Activated naive CD8-positive, alpha-beta T cell treated with anti-CD3 and anti-CD28 coated beads for 36 hours (primary cell): ENCODE measurements around the gene IL1RL2. TPM values are rescaled to one million over a fixed set of nuclear protein-coding genes. Genes with fewer than 3 reads are reported as not detected.

Experiments used
- DNase-seq: peaks from one replicate; pipeline ENCODE4 v3.0.0; 2021
- H3K27ac Mint-ChIP-seq: one replicate; pipeline ENCODE4 v1.8.0; 2022; ENCODE audit warnings: mild to moderate bottlenecking, moderate library complexity, mixed read lengths
- H3K27me3 Mint-ChIP-seq: one replicate; pipeline ENCODE4 v1.8.0; 2022; ENCODE audit warnings: mild to moderate bottlenecking, mixed read lengths
- H3K36me3 Mint-ChIP-seq: one replicate; pipeline ENCODE4 v1.8.0; 2021; ENCODE audit warnings: mild to moderate bottlenecking, mixed read lengths
- H3K4me1 Mint-ChIP-seq: one replicate; pipeline ENCODE4 v1.8.0; 2021; ENCODE audit warnings: mixed read lengths
- H3K4me3 Mint-ChIP-seq: one replicate; pipeline ENCODE4 v1.8.0; 2022; ENCODE audit warnings: mild to moderate bottlenecking, moderate library complexity, mixed read lengths
- H3K9me3 Mint-ChIP-seq: one replicate; pipeline ENCODE4 v1.8.0; 2022; ENCODE audit warnings: mixed read lengths
- total RNA-seq, 2 experiments: library from RNA; stranded (reverse); gene quantifications; one replicate each; pipeline ENCODE4 v1.2.3, GENCODE V29; 2021

The IL1RL2 gene
- total RNA-seq, 2 experiments from 2014 or later, result 0.25 TPM; not detected in 1

DNA sequence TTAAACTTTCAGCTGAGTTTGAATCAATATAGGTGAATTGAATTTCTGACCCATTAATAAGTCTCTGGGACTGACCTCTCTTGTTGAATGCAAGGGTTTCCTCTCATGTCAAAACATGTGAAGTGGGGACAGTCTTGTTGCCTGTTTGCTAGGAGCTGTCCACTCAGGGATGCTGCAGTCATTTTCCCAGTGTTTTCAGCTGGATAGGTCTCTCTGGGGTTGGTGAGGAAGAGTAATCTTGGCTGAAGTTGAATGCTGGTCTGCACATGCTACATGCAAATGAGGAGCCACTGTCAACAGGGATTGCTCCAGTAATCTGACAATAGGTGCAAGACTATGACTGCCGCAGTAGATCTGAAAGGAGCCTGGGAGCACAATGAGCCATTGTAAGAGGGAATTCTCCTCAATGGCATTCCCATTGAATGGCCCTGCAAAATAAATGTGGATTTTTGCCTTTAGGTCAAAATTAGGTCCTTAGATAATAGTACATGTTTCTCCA lies 90.4 kb downstream of the IL1RL2 start:
- no peak overlapping the region for H3K4me3 Mint-ChIP-seq
- no peak overlapping the region for H3K27ac Mint-ChIP-seq

GRCh38 chr2:102278720-102279390 lies 92.0 kb downstream of the IL1RL2 start:
- H3K9me3 Mint-ChIP-seq, result peaks cover 5% of the 10 kb centered on the region
- no peaks in the 10 kb centered on the region for H3K36me3 Mint-ChIP-seq
- DNase-seq, result no peak
- peaks cover 4% of the 10 kb centered on the region for H3K27me3 Mint-ChIP-seq
- H3K27ac Mint-ChIP-seq, result no peak overlapping the region
- peaks cover 23% of the 10 kb centered on the region for H3K4me1 Mint-ChIP-seq
- H3K4me3 Mint-ChIP-seq, result no peak overlapping the region

More for the DNA sequence above, 90.4 kb downstream of the IL1RL2 start:
- Mint-ChIP-seq H3K27me3 (peaks cover 4% of the 10 kb centered on the region), H3K4me1 (peaks cover 23% of the 10 kb centered on the region), H3K36me3 (no peaks in the 10 kb centered on the region), H3K9me3 (peaks cover 5% of the 10 kb centered on the region)
- DNase-seq, result no peak

DNA sequence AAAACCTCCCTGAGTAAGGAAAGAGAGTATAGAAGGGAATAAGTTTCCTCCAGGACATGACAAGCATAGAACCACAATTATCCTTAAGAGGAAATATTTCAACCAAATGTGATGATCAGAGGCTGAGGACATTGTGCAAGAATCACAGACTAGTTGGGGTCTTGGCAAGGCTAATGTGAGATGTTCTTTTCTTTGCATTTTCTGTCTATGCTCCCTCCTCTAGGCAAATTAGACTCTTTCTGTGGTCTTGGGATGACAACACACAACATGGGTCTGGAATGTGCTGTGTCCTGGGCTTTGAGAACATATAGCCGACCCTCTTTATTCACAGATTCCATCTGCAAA lies 92.5 kb downstream of the IL1RL2 start:
- Mint-ChIP-seq H3K27ac (no peak overlapping the region), H3K4me1 (peaks cover 23% of the 10 kb centered on the region), H3K27me3 (peaks cover 4% of the 10 kb centered on the region), H3K9me3 (peaks cover 5% of the 10 kb centered on the region), H3K4me3 (no peak overlapping the region), H3K36me3 (no peaks in the 10 kb centered on the region)
- no peak for DNase-seq

DNA sequence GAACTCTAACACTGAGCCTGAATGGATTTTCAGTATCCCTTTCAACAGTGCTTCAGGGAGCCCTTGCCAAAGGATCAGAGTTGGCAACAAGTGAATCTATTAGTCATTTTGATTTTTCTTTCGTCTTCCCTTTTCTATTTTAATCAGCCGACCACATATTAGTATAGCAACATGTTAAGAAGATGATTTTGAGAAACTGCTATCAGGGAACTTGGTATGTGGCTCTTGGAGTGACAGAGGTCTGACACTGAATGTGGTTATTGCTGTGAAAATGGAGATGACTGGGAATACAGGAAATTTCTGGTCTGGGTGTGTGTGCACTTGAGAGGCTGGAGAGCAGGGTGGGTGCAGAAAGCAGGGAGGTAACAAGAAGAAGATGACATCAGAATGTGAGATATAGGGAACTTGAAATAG lies 95.9 kb downstream of the IL1RL2 start:
- Mint-ChIP-seq H3K9me3 (no peaks in the 10 kb centered on the region), H3K27ac (no peak overlapping the region), H3K4me1 (peaks cover 5% of the 10 kb centered on the region), H3K4me3 (no peak overlapping the region), H3K27me3 (peaks cover 9% of the 10 kb centered on the region), H3K36me3 (no peaks in the 10 kb centered on the region)
- DNase-seq, result no peak

DNA sequence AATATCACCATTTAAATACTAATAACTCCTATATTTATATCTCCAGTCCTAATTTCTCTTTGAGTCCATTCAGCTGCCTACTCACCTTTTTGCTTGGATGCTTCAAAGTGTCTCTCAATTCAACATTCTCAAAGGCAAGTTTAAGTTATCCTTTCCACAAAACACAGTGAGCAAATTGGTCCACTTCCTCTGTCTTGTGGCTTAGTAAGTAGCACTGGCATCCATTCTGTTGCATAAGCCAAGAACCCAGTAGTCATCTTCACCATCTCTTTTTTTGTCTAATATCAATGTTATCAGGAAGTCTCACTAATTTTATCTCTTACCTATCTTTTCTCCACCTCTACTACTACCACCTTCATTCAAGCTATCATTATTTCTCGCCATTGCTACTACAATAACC lies 97.2 kb downstream of the IL1RL2 start:
- DNase-seq, result no peak
- Mint-ChIP-seq H3K36me3 (no peaks in the 10 kb centered on the region), H3K4me1 (no peaks in the 10 kb centered on the region), H3K27me3 (peaks cover 9% of the 10 kb centered on the region), H3K4me3 (no peak overlapping the region), H3K9me3 (no peaks in the 10 kb centered on the region), H3K27ac (no peak overlapping the region)

DNA sequence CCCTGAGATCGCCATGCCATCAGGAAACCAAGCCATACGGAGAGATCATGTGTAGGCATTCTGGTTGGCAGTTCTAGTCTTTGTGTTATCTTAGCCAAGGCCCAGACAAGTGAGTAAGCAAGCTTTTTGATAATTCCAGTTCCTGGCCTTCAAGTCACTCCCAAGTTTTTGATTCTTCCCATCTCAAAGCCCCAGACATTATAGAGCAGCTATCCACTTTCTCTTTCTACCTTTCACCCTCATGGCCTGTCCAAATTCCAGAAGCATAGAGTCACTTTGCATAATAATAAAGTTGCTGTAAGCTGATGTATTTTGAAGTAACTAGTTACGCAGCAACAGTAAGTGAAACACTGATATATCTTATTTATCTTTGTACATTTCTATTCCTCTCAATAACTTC lies 97.8 kb downstream of the IL1RL2 start:
- DNase-seq, result no peak
- Mint-ChIP-seq H3K4me3 (no peak overlapping the region), H3K9me3 (no peaks in the 10 kb centered on the region)

DNA sequence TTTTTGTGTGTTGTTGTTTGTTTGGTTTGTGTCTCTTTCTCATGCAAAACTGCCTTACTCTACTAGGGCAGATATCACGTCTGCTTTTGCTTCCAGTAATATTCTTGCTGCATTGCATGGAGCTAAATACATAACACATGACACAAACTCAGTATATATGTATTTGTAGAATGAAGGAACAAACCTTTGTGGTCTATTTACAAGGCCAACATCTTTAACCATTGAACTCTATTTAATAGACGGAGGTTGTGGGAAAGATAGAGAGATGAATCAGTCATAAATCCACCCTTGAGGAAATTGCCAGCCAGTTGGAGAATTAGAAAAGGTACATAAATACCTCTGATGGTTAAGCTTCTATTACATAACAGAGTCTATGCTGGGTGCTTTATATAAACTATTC lies 98.5 kb downstream of the IL1RL2 start:
- H3K27ac Mint-ChIP-seq, result no peak overlapping the region
- H3K27me3 Mint-ChIP-seq, result peaks cover 14% of the 10 kb centered on the region
- H3K36me3 Mint-ChIP-seq, result no peaks in the 10 kb centered on the region
- no peaks in the 10 kb centered on the region for H3K9me3 Mint-ChIP-seq
- H3K4me1 Mint-ChIP-seq, result no peaks in the 10 kb centered on the region
- no peak for DNase-seq
- no peak overlapping the region for H3K4me3 Mint-ChIP-seq

More for the DNA sequence above, 97.8 kb downstream of the IL1RL2 start:
- H3K27me3 Mint-ChIP-seq, result peaks cover 10% of the 10 kb centered on the region
- H3K27ac Mint-ChIP-seq, result no peak overlapping the region
- H3K36me3 Mint-ChIP-seq, result no peaks in the 10 kb centered on the region
- H3K4me1 Mint-ChIP-seq, result no peaks in the 10 kb centered on the region

DNA sequence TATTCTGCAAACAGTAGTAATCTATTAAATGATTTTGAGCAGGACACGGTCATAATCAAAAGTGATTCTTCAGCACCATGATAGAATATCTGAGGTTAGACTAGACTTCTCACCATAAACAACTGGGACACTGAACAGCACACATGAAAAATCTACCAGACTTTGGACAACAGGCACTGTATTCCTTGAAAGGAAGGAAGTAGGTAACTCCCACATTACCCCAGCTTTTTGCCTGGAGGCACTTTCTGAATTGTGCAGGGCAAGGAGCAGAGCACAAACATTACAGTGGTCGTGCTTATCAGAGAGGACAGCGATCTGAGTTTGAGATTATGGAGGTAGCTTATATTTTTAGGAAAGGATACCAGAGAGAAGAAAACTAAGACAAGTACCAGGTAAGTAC lies 99.2 kb downstream of the IL1RL2 start:
- H3K9me3 Mint-ChIP-seq, result no peaks in the 10 kb centered on the region
- no peak for DNase-seq
- H3K27ac Mint-ChIP-seq, result no peak overlapping the region
- no peaks in the 10 kb centered on the region for H3K36me3 Mint-ChIP-seq
- peaks cover 14% of the 10 kb centered on the region for H3K27me3 Mint-ChIP-seq
- no peak overlapping the region for H3K4me3 Mint-ChIP-seq
- H3K4me1 Mint-ChIP-seq, result no peaks in the 10 kb centered on the region

- DNase-seq, result no peak
- Mint-ChIP-seq H3K9me3 (no peaks in the 10 kb centered on the region), H3K4me1 (peaks cover 14% of the 10 kb centered on the region), H3K27ac (no peak overlapping the region), H3K36me3 (no peaks in the 10 kb centered on the region), H3K4me3 (no peak overlapping the region), H3K27me3 (peaks cover 25% of the 10 kb centered on the region)
Observed at GRCh38 chr2:102289129-102289528, 102.3 kb downstream of the IL1RL2 start.

Other genes starting within 250 kb of the IL1RL2 start
- under 1 TPM; 0.21 to 0.28 TPM for gene IL1R2, start 195.1 kb upstream of the IL1RL2 start, total RNA-seq
- 1 to 10 TPM in 1 of 2 experiments, under 1 TPM in 1; 0.70 to 1.2 TPM for gene IL1R1, start 44.3 kb upstream of the IL1RL2 start, total RNA-seq
- under 1 TPM; 0.10 to 0.18 TPM for gene IL1RL1, start 124.5 kb downstream of the IL1RL2 start, total RNA-seq
- gene IL18R1, start 168.8 kb downstream of the IL1RL2 start, total RNA-seq, result 10 to 100 TPM; 20.6 to 21.8 TPM
- 1 to 10 TPM; 5.3 to 5.5 TPM for gene IL18RAP, start 236.1 kb downstream of the IL1RL2 start, total RNA-seq